GM12872 (cell line): Measurements from ENCODE around the gene MOCOS.

Experiments
- TF ChIP-seq, protein P1 (sequence below): IDR thresholded peaks from 3 replicates; pipeline ENCODE4 v1.5.1; 2011; ENCODE audit warnings: low read depth, mild to moderate bottlenecking, low read length, moderate library complexity; ENCODE audit not compliant: insufficient read depth

Gene MOCOS

GRCh38 chr18:36301884-36302283 lies 114.6 kb downstream of the MOCOS start:
- TF ChIP-seq, protein P1, sequence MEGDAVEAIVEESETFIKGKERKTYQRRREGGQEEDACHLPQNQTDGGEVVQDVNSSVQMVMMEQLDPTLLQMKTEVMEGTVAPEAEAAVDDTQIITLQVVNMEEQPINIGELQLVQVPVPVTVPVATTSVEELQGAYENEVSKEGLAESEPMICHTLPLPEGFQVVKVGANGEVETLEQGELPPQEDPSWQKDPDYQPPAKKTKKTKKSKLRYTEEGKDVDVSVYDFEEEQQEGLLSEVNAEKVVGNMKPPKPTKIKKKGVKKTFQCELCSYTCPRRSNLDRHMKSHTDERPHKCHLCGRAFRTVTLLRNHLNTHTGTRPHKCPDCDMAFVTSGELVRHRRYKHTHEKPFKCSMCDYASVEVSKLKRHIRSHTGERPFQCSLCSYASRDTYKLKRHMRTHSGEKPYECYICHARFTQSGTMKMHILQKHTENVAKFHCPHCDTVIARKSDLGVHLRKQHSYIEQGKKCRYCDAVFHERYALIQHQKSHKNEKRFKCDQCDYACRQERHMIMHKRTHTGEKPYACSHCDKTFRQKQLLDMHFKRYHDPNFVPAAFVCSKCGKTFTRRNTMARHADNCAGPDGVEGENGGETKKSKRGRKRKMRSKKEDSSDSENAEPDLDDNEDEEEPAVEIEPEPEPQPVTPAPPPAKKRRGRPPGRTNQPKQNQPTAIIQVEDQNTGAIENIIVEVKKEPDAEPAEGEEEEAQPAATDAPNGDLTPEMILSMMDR: no peak

GRCh38 chr18:36302676-36303075 lies 115.4 kb downstream of the MOCOS start:
- TF ChIP-seq, protein P1: no peak

DNA sequence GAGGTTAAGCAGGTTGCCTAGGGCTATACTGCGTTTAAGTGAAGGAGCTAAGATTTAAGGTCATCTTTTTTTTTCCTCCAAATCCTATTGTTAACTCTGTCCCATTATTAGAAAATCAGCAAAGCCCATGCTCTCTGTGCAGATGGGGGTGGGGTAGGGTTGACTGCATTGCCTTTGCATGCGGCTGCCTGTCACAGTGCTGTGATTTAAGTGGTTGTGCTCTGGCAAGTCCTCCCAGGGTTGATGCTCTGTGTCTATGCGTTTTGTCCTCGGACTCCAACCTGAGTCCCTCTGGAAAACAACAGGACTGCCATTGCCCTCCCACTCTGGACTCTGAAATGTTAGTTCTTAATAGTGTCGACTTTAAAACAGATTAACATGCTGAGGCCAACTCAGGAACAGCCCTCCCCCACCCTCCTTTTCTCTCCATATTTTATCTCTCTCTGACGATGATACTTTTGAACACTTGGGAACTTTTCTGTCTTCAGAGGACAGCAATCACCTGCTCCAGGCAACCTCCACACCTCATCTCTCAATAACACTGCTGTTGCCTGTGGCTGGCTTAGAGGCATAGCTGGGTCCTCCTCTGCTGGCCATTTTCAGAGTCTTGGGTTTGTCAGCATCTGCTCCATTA lies 116.0 kb downstream of the MOCOS start:
- TF ChIP-seq, protein P1: no peak

- TF ChIP-seq, protein P1: no peak
Observed at GRCh38 chr18:36304723-36305122, 117.4 kb downstream of the MOCOS start.

DNA sequence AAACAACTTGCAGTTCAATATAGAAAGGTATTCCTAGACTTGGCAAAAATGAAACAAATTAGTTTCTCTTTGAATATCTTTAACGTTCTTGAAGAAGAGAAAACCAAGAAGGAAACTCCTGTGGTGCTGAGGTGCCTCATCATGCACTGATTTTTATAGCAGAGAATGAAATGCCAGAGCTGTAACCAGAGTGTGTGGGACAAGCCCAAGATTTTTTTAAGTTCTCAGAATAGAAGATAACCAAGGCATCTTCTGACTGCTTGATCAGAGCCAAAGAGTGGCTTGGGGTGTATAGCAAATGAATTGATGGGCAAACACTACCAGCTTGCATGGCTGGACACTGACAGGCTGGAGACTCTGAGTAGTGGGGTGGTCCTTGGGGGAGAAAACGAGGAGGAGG lies 118.1 kb downstream of the MOCOS start:
- TF ChIP-seq, protein P1: no peak

DNA sequence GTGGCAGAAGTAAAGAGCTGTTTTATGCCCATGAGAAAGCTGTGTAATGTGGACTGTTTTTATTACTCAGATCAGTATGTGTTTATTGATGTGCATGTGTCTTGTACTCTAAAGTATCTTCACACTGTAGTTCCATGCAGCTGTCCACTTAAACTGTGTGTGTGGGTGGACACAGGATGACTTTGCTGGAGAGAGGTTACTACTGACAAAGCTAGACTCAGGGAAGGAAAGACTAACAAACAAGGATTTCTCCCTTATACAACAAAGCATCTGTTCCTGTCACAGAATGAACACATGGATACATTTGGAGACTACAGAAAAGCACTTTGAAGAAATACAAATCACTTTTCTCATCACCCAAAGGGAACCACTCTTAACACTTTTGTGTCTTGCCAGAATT lies 120.2 kb downstream of the MOCOS start:
- TF ChIP-seq, protein P1: no peak

DNA sequence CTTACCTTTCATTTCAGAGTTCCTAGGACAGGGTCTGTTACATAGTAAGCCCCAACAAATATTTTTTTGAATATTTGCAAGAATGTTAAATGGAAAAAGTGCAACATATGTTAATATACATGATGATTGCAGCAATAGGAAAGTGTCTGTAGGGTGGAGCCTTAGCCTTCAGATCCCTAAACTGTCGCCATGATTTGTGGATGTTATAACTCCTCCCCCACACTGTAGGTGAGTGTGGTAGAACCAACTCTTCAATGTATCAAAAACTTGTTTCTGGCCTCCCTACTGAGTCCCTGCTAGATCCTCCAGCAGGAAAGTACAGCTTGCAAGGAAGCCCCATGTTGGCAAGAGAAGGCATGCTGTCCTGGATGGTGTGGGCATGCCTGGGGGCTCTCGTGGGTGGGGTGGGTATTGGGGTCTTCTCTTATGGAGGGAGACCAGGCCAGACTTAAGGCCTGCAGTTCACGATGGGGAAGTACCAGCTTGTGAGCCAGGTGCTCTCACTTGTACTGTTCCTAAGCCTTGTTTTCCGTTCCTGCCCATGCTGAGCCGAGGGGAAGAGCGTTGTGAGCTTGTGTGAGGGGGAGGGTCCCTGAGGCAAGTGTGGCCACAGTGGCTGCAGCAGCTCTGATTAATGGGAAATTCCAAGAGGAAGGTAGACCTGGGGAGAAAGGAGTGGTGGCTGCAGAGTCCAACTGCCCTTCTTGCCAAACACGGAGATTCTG lies 121.6 kb downstream of the MOCOS start:
- TF ChIP-seq, protein P1: no peak
